NCI-H187 treated with DMSO at 0.1 percent for 48 hours (cell line): ENCODE results near the gene THSD8.
"Not testable (repeated sequence)": the region's sequence is repeated elsewhere in the genome, so short reads cannot be mapped to it uniquely, and the experiment has no call there.

Source experiments
- DNase-seq: peaks from one replicate; lab custom pipeline; 2025; lab: John Stamatoyannopoulos, UW

THSD8 gene

GRCh38 chr19:12825254-12826131, 23.6 kb downstream of the THSD8 start:
- no peak for DNase-seq

GRCh38 chr19:12828494-12828893, 26.6 kb downstream of the THSD8 start:
- DNase-seq: no peak

- DNase-seq: no peak
Observed at GRCh38 chr19:12833418-12833737, 31.5 kb downstream of the THSD8 start.

- DNase-seq: no peak
Observed at GRCh38 chr19:12833738-12834565, 32.1 kb downstream of the THSD8 start.

GRCh38 chr19:12834566-12834943, 32.7 kb downstream of the THSD8 start, which contains the start of gene RTBDN:
Gene RTBDN, minus strand, starts transcription at chr19:12834579. Its CDS starts 4,600 bp downstream, at chr19:12829979.
- DNase-seq: no peak

- DNase-seq: no peak
Observed at GRCh38 chr19:12834976-12835757, 33.3 kb downstream of the THSD8 start.

GRCh38 chr19:12836529-12836863, 34.6 kb downstream of the THSD8 start:
- no peak for DNase-seq

- DNase-seq: no peak
Observed at GRCh38 chr19:12837225-12837624, 35.4 kb downstream of the THSD8 start.

- no peak for DNase-seq
Observed at GRCh38 chr19:12838182-12838885, 36.5 kb downstream of the THSD8 start, which contains the start of gene MAST1. Gene MAST1, plus strand, starts transcription at chr19:12838515. Its CDS starts 58 bp downstream, at chr19:12838573.

- DNase-seq: no peak
Observed at GRCh38 chr19:12838886-12839756, 37.3 kb downstream of the THSD8 start.

- peak; percentile 52 for DNase-seq
Observed at GRCh38 chr19:12840091-12841079, 38.5 kb downstream of the THSD8 start.

- DNase-seq: no peak
Observed at GRCh38 chr19:12841094-12841493, 39.2 kb downstream of the THSD8 start.

- no peak for DNase-seq
Observed at GRCh38 chr19:12842511-12842910, 40.6 kb downstream of the THSD8 start.

GRCh38 chr19:12843328-12843727, 41.5 kb downstream of the THSD8 start:
- DNase-seq: no peak

GRCh38 chr19:12843999-12844732, 42.3 kb downstream of the THSD8 start:
- no peak for DNase-seq

GRCh38 chr19:12846613-12847012, 44.7 kb downstream of the THSD8 start:
- DNase-seq: not testable (repeated sequence)

- DNase-seq: no peak
Observed at GRCh38 chr19:12847159-12848139, 45.6 kb downstream of the THSD8 start.
